ENCODE results near the gene MICAL3.

DNA sequence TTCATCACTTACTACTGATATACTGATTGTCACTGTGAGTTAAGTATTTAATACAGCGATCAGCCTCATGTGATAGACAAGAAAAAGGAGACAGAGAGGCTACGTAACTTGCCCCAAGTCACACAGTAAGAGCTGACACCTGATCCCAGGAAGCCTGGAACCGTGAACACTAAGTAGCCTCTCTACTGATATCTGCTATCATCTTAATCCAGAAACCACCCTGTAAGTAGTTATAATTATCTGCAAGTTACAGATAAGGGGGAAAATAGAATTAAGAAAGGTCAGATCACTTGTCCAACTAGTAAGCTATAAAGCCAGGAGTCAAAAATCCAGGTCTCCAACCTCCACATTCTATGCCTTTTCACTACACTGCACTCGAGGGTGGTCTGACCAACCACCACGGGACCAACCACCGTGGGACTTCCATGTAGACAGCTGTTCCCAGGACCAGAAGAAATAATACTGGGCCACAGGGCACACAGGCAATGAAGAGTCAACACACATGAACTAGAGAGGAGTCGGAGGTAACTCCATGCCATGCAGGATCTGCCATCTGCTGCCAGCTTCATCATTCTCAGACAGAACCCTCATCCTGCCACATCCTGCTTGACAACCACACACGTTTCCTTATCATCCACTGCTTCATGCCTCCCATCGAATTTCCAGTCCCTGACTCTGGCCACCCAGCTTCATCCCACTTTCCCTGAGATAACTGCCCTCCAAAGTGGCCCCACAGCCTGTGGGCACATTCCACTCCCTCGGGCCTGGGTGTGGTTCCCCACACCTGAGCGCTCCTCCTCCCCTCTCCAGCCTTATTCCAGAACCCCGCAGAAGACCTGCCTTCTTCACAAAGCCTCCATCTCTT, 58.6 kb downstream of the MICAL3 start:
- TF ChIP-seq BHLHE40 (IDR thresholded peaks at IDR 0.05; ENCODE audit: borderline replicate concordance) (no peak), ZNF384 (IDR thresholded peaks at IDR 0.05) (no peak)
